ENCODE results near the gene DUOXA2. TPM values are rescaled to one million over a fixed set of nuclear protein-coding genes. Genes with fewer than 3 reads are reported as not detected.

Gene DUOXA2
- total RNA-seq, 1 donor from 2014 or later = not detected

DNA sequence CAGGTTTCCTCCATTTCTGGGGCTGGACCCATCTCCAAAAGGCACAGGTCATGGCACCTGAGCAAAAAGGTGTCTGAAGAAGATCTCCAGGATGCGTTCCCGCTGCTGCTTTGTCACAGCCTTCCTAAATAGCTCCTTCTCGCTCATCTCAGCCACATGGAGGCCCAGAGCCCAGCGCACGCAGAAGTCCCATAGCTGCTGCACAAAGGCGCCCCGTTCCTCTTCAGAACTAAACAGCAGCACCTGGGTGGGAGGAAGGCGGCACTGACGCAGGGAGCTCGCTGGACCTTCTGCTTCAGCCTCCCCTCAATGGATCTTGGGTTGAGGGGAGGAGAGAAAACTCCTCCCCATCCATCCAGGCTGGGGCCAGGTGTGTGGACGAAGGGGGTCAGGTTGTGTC, 8.5 kb upstream of the DUOXA2 start:
- peaks cover 4% of the 10 kb centered on the region for H3K9me3 Mint-ChIP-seq (ENCODE audit: unreplicated experiment)
- no peak overlapping the region for H3K4me3 Mint-ChIP-seq (ENCODE audit: unreplicated experiment)
- TF ChIP-seq, protein P1, sequence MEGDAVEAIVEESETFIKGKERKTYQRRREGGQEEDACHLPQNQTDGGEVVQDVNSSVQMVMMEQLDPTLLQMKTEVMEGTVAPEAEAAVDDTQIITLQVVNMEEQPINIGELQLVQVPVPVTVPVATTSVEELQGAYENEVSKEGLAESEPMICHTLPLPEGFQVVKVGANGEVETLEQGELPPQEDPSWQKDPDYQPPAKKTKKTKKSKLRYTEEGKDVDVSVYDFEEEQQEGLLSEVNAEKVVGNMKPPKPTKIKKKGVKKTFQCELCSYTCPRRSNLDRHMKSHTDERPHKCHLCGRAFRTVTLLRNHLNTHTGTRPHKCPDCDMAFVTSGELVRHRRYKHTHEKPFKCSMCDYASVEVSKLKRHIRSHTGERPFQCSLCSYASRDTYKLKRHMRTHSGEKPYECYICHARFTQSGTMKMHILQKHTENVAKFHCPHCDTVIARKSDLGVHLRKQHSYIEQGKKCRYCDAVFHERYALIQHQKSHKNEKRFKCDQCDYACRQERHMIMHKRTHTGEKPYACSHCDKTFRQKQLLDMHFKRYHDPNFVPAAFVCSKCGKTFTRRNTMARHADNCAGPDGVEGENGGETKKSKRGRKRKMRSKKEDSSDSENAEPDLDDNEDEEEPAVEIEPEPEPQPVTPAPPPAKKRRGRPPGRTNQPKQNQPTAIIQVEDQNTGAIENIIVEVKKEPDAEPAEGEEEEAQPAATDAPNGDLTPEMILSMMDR (IDR thresholded peaks at IDR 0.05; ENCODE audit: insufficient read depth, low read depth, low read length) = no peak
- TF ChIP-seq EZH2 (IDR thresholded peaks at IDR 0.05; ENCODE audit: insufficient read depth, low read length) = no peak
- no peaks in the 10 kb centered on the region for H3K4me1 ChIP-seq (ENCODE audit: insufficient read depth, low read length)
- no peaks in the 10 kb centered on the region for H3K36me3 ChIP-seq (ENCODE audit: insufficient read depth, low read length)
- H3K9me3 ChIP-seq (ENCODE audit: insufficient read depth, low read depth, low read length) = no peaks in the 10 kb centered on the region
- no peak overlapping the region for H3K4me2 ChIP-seq (ENCODE audit: low read length)
- no peak overlapping the region for H2AFZ ChIP-seq (ENCODE audit: low read depth, low read length)
- no peak overlapping the region for H3K27ac Mint-ChIP-seq (ENCODE audit: unreplicated experiment)
- DNase-seq (ENCODE audit: low read depth) (no peak), FAIRE-seq (no peak)
- H3K27me3 Mint-ChIP-seq (ENCODE audit: low read depth, unreplicated experiment) = peaks cover 73% of the 10 kb centered on the region
- no peaks in the 10 kb centered on the region for H3K79me2 ChIP-seq (ENCODE audit: insufficient read depth, low read length)
- H3K27me3 ChIP-seq (ENCODE audit: insufficient read depth, low read length) = peaks cover 30% of the 10 kb centered on the region
- no peak overlapping the region for H3K9ac ChIP-seq (ENCODE audit: low read length)
- H3K36me3 Mint-ChIP-seq (ENCODE audit: low read depth, unreplicated experiment) = no peaks in the 10 kb centered on the region
- no peak overlapping the region for H3K4me3 ChIP-seq (ENCODE audit: insufficient read depth, low read depth, low read length)
- H3K27ac ChIP-seq (ENCODE audit: low read depth, low read length) = no peak overlapping the region
- no peaks in the 10 kb centered on the region for H4K20me1 ChIP-seq (ENCODE audit: insufficient read depth, low read length)
- H3K4me1 Mint-ChIP-seq (ENCODE audit: low read depth, unreplicated experiment) = no peaks in the 10 kb centered on the region

DNA sequence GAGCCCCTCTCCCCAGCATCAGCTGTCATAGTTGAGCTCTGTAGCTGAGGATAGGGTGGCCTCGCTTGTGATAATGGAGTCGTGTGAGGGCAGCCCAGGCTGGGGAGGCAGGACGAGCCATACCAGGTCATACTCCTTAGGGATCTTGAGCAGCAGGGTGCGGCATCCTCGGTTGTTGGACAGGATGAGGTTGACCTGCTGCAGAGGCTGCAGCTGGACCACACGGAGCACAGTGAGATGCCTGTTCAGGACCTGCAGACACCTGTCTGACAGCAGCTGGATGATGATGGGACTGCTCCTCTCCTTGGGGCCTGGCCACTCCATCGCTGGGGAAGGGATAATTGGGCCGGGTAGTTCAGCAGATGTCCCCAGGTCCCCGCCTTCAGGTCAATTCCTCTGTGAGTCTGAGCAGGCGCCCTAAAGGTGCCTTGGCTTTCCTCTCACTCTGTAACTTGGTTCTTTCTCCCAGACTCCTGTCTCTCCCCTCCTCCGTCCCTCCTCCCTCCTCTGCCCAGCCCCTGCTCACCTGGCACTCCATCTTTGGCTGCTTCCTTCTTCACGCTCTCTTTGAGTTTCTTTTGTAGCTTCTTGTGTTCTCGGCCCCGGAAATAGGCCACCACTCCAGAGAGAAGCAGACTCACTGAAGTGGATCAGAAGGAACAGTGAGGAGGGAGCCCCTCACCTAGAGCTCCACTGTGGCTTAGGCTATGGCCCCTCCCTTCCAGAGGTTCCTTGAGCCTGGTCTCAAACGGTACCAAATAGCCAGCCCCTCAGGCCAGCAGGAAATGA, 7.9 kb upstream of the DUOXA2 start:
- H4K20me1 ChIP-seq (ENCODE audit: insufficient read depth, low read length) = no peaks in the 10 kb centered on the region
- DNase-seq (ENCODE audit: low read depth) (no peak), FAIRE-seq (no peak)
- H3K36me3 ChIP-seq (ENCODE audit: insufficient read depth, low read length) = no peaks in the 10 kb centered on the region
- no peak overlapping the region for H3K27ac ChIP-seq (ENCODE audit: low read depth, low read length)
- H2AFZ ChIP-seq (ENCODE audit: low read depth, low read length) = no peak overlapping the region
- no peaks in the 10 kb centered on the region for H3K79me2 ChIP-seq (ENCODE audit: insufficient read depth, low read length)
- peaks cover 32% of the 10 kb centered on the region for H3K27me3 ChIP-seq (ENCODE audit: insufficient read depth, low read length)
- no peak overlapping the region for H3K4me3 ChIP-seq (ENCODE audit: insufficient read depth, low read depth, low read length)
- no peaks in the 10 kb centered on the region for H3K36me3 Mint-ChIP-seq (ENCODE audit: low read depth, unreplicated experiment)
- no peak overlapping the region for H3K4me2 ChIP-seq (ENCODE audit: low read length)
- peaks cover 5% of the 10 kb centered on the region for H3K9me3 Mint-ChIP-seq (ENCODE audit: unreplicated experiment)
- H3K9ac ChIP-seq (ENCODE audit: low read length) = no peak overlapping the region
- no peaks in the 10 kb centered on the region for H3K4me1 ChIP-seq (ENCODE audit: insufficient read depth, low read length)
- TF ChIP-seq, protein P1 (IDR thresholded peaks at IDR 0.05; ENCODE audit: insufficient read depth, low read depth, low read length) = no peak
- no peak for TF ChIP-seq EZH2 (IDR thresholded peaks at IDR 0.05; ENCODE audit: insufficient read depth, low read length)
- peaks cover 68% of the 10 kb centered on the region for H3K27me3 Mint-ChIP-seq (ENCODE audit: low read depth, unreplicated experiment)
- no peak overlapping the region for H3K27ac Mint-ChIP-seq (ENCODE audit: unreplicated experiment)
- no peaks in the 10 kb centered on the region for H3K9me3 ChIP-seq (ENCODE audit: insufficient read depth, low read depth, low read length)
- H3K4me1 Mint-ChIP-seq (ENCODE audit: low read depth, unreplicated experiment) = no peaks in the 10 kb centered on the region
- H3K4me3 Mint-ChIP-seq (ENCODE audit: unreplicated experiment) = no peak overlapping the region

Data from astrocyte (in vitro differentiated cells and primary cell).